A673 (cell line): ENCODE data around the gene CWH43. TPM values are rescaled to one million over a fixed set of nuclear protein-coding genes. Genes with fewer than 3 reads are reported as not detected.
"Not testable (repeated sequence)": the region's sequence is repeated elsewhere in the genome, so short reads cannot be mapped to it uniquely, and the experiment has no call there.

ENCODE experiments used
- BruUV-seq: library from RNA; stranded (reverse); fragments of 400-500 nt; replicated peaks from 2 replicates; lab custom pipeline; 2021; lab: Mats Ljungman, UMichigan
- CTCF ChIA-PET: fragments of 300-600 bp; sonication (Branson Sonifier 250); formaldehyde crosslinking; loops from one replicate; lab custom pipeline; 2022; ENCODE audit warnings: antibody characterized with exemption; lab: Charles Lee
- POLR2A ChIA-PET: fragments of 300-600 bp; sonication (Branson Sonifier 250); formaldehyde crosslinking; loops from one replicate; lab custom pipeline; 2022; ENCODE audit warnings: antibody characterized with exemption; ENCODE audit not compliant: low non-redundant PET; lab: Charles Lee
- DNase-seq: peaks from one replicate; pipeline ENCODE4 v3.0.0-alpha.2; 2015; ENCODE audit warnings: low spot score
- H3K27ac ChIP-seq: fragments of 200-600 bp; sonication (generic); 2 replicates; pipeline ENCODE4 v1.5.1; 2016; ENCODE audit warnings: mixed run types, low read depth, mild to moderate bottlenecking, mixed read lengths, antibody characterized with exemption, low read length; ENCODE audit not compliant: poor library complexity, severe bottlenecking
- H3K27me3 ChIP-seq: fragments of 200-600 bp; sonication (generic); replicated peaks from 2 replicates; pipeline ENCODE4 v1.6.1; 2017; ENCODE audit warnings: mixed run types, low read depth, mild to moderate bottlenecking, mixed read lengths, antibody characterized with exemption, low read length; ENCODE audit not compliant: insufficient read depth, poor library complexity
- H3K36me3 ChIP-seq: fragments of 200-600 bp; sonication (generic); 2 replicates; pipeline ENCODE4 v1.6.1; 2016; ENCODE audit warnings: mixed run types, mild to moderate bottlenecking, mixed read lengths, antibody characterized with exemption, low read length; ENCODE audit not compliant: insufficient read depth, poor library complexity, severe bottlenecking
- H3K4me1 ChIP-seq: fragments of 200-600 bp; sonication (generic); 2 replicates; pipeline ENCODE4 v1.6.1; 2017; ENCODE audit warnings: mixed run types, mild to moderate bottlenecking, mixed read lengths, antibody characterized with exemption, low read length; ENCODE audit not compliant: insufficient read depth, poor library complexity, severe bottlenecking
- H3K4me3 ChIP-seq: fragments of 200-600 bp; sonication (generic); 2 replicates; pipeline ENCODE4 v1.5.1; 2016; ENCODE audit warnings: low read depth, mixed run types, mild to moderate bottlenecking, mixed read lengths, low read length; ENCODE audit not compliant: poor library complexity, severe bottlenecking
- H3K9me3 ChIP-seq: fragments of 200-600 bp; sonication (generic); 2 replicates; pipeline ENCODE4 v1.6.1; 2016; ENCODE audit warnings: mixed run types, low read depth, mild to moderate bottlenecking, mixed read lengths, antibody characterized with exemption, low read length; ENCODE audit not compliant: poor library complexity, severe bottlenecking
- intact Hi-C: fragments of 100-400 bp; cut with micrococcal nuclease; formaldehyde crosslinking; loops from one replicate; pipeline ENCODE4 v1.10.0; 2022; ENCODE audit not compliant: unreplicated experiment
- total RNA-seq: library from RNA; stranded (reverse); gene quantifications from 2 replicates; pipeline ENCODE4 v1.2.3, GENCODE V29; 2021

Gene CWH43
- total RNA-seq, 1 experiment from 2014 or later = not detected

DNA sequence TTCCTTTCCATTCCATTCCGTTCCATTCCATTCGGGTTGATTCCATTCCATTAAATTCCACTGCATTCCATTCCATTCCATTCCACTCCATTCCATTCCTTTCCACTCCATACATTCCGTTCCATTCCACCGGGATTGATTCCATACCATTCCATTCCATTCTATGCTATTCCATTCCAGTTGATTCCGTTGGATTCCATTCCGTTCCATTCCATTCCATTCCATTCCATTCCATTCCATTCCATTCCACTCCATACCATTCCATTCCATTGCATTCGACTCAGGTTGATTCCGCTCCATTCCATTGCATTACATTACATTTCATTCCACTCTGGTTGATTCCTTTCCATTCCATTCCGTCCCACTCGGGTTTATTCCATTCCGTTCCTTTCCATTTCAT, 110.1 kb downstream of the CWH43 start:
- BruUV-seq, H3K27ac ChIP-seq, H3K4me1 ChIP-seq, intact Hi-C loops, CTCF ChIA-PET, POLR2A ChIA-PET, H3K4me3 ChIP-seq, DNase-seq, H3K27me3 ChIP-seq, H3K36me3 ChIP-seq: not testable (repeated sequence)
- peaks cover 50% of the 10 kb centered on the region for H3K9me3 ChIP-seq

- H3K4me1 ChIP-seq, H3K27ac ChIP-seq, H3K36me3 ChIP-seq, H3K27me3 ChIP-seq, POLR2A ChIA-PET, BruUV-seq, CTCF ChIA-PET, intact Hi-C loops, DNase-seq, H3K4me3 ChIP-seq: not testable (repeated sequence)
- H3K9me3 ChIP-seq = peaks cover 45% of the 10 kb centered on the region
Observed at GRCh38 chr4:49096627-49097026, 110.6 kb downstream of the CWH43 start.

DNA sequence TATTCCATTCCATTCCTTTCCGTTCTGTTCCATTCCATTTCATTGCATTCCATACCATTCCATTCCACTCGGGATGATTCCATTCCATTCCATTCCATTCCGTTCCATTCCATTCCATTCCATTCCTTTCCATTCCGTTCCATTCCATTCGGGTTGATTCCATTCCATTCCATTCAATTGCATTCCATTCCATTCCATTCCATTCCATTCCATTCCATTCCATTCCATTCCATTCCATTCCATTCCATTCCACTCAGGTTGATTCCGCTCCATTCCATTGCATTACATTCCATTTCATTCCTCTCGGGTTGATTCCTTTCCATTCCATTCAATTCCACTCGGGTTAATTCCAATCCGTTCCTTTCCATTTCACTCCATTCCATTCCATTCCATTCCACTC, 111.0 kb downstream of the CWH43 start:
- H3K27me3 ChIP-seq, DNase-seq, CTCF ChIA-PET, POLR2A ChIA-PET, intact Hi-C loops, BruUV-seq, H3K4me1 ChIP-seq, H3K4me3 ChIP-seq, H3K36me3 ChIP-seq, H3K27ac ChIP-seq: not testable (repeated sequence)
- H3K9me3 ChIP-seq = peaks cover 41% of the 10 kb centered on the region

- DNase-seq, H3K36me3 ChIP-seq, H3K27me3 ChIP-seq, H3K27ac ChIP-seq, H3K4me3 ChIP-seq, intact Hi-C loops, CTCF ChIA-PET, POLR2A ChIA-PET, BruUV-seq, H3K4me1 ChIP-seq: not testable (repeated sequence)
- peaks cover 40% of the 10 kb centered on the region for H3K9me3 ChIP-seq
Observed at GRCh38 chr4:49097505-49097904, 111.4 kb downstream of the CWH43 start.

- intact Hi-C loops, BruUV-seq: not testable (repeated sequence)
Observed at GRCh38 chr4:49098034-49098759, 112.1 kb downstream of the CWH43 start.

GRCh38 chr4:49099831-49100444, 113.9 kb downstream of the CWH43 start:
- H3K4me1 ChIP-seq, DNase-seq, H3K36me3 ChIP-seq, intact Hi-C loops, CTCF ChIA-PET, H3K27me3 ChIP-seq, POLR2A ChIA-PET, H3K27ac ChIP-seq, H3K4me3 ChIP-seq, BruUV-seq: not testable (repeated sequence)
- peaks cover 59% of the 10 kb centered on the region for H3K9me3 ChIP-seq

More at GRCh38 chr4:49098034-49098759, 112.1 kb downstream of the CWH43 start:
- H3K36me3 ChIP-seq, POLR2A ChIA-PET, DNase-seq, H3K4me3 ChIP-seq, CTCF ChIA-PET, H3K27ac ChIP-seq, H3K27me3 ChIP-seq, H3K4me1 ChIP-seq: not testable (repeated sequence)
- H3K9me3 ChIP-seq = peaks cover 41% of the 10 kb centered on the region

- H3K27me3 ChIP-seq, DNase-seq, BruUV-seq, H3K36me3 ChIP-seq, H3K4me3 ChIP-seq, H3K4me1 ChIP-seq, H3K27ac ChIP-seq, POLR2A ChIA-PET, intact Hi-C loops, CTCF ChIA-PET: not testable (repeated sequence)
- peaks cover 59% of the 10 kb centered on the region for H3K9me3 ChIP-seq
Observed at GRCh38 chr4:49102344-49102898, 116.3 kb downstream of the CWH43 start.
